ENCODE results near the gene MTUS2. TPM values are rescaled to one million over a fixed set of nuclear protein-coding genes. Genes with fewer than 3 reads are reported as not detected.

Gene MTUS2
- total and polyA plus RNA-seq, 10 of the 15 experiments (the other 5 are each of a cell fraction or from before 2014, with no cell fraction given): under 0.01 to 0.05 (median 0.02) TPM; not detected in 6

GRCh38 chr13:29514720-29515310 lies 694.7 kb downstream of the MTUS2 start (continued):
- TF ChIP-seq CEBPZ (IDR thresholded peaks at IDR 0.05; ENCODE audit: low read depth, low read length): no peak
- TF ChIP-seq CHD1 (IDR thresholded peaks at IDR 0.05; ENCODE audit: low read depth, low read length): no peak
- TF ChIP-seq ZNF24 (IDR thresholded peaks at IDR 0.05): no peak

- in situ Hi-C loops (cut with MboI): no loop called here
- H3K79me2 ChIP-seq (ENCODE audit: control insufficient read depth, insufficient read depth, low read length): no peaks in the 10 kb centered on the region
- BruUV-seq (replicated peaks): no TSS peak
- H3K4me1 ChIP-seq (ENCODE audit: control insufficient read depth, insufficient read depth, low read length): no peaks in the 10 kb centered on the region
- peaks cover 39 to 45% of the 10 kb centered on the region in 2 experiments; a peak in 3 of 4 replicates for H3K36me3 ChIP-seq (ENCODE audit: control insufficient read depth in 2 of 2, insufficient read depth in 2 of 2, low read length in 1 of 2)
- H3K4me3 ChIP-seq: no peak overlapping the region
- ChIA-PET RAD21 (ENCODE audit: unreplicated experiment) (no interaction called here), CTCF (no interaction called here), SMC1A (ENCODE audit: uncharacterized antibody, unreplicated experiment) (no interaction called here), POLR2A (no interaction called here)
- H3K9ac ChIP-seq (ENCODE audit: control insufficient read depth, insufficient read depth, low read length): no peak overlapping the region
- no peak overlapping the region for H3K27ac ChIP-seq (ENCODE audit: control insufficient read depth, insufficient read depth)
- H4K20me1 ChIP-seq (ENCODE audit: control insufficient read depth, insufficient read depth): no peaks in the 10 kb centered on the region
- no peaks in the 10 kb centered on the region for H3K27me3 ChIP-seq (replicated peaks in 1 of 2; ENCODE audit: control insufficient read depth in 2 of 2, insufficient read depth in 2 of 2, low read length in 1 of 2)
- no peak overlapping the region for H3K4me2 ChIP-seq (ENCODE audit: control insufficient read depth, insufficient read depth)
- ATAC-seq (no peak), FAIRE-seq (no peak), DNase-seq (ENCODE audit: low read depth, low spot score) (no peak)
- no peak overlapping the region for H2AFZ ChIP-seq (ENCODE audit: control insufficient read depth, low read depth, low read length)
- intact Hi-C loops (cut with micrococcal nuclease; ENCODE audit: unreplicated experiment): no loop called here
- TF ChIP-seq CBFB (IDR thresholded peaks at IDR 0.05; ENCODE audit: low read depth) (no peak), ZBTB33 (IDR thresholded peaks at IDR 0.05) (no peak), HDAC6 (IDR thresholded peaks at IDR 0.05; ENCODE audit: unreplicated experiment) (no peak), REST (IDR thresholded peaks at IDR 0.05; ENCODE audit: low read depth, low read length) (no peak), CREB1 (IDR thresholded peaks at IDR 0.05; ENCODE audit: low read depth) (no peak), RBBP5 (conservative IDR thresholded peaks at IDR 0.05) (no peak), GABPA (IDR thresholded peaks at IDR 0.05; ENCODE audit: low read depth) (no peak), HSF1 (IDR thresholded peaks at IDR 0.05; ENCODE audit: low read depth, low read length) (no peak)
- H3K9me3 ChIP-seq (replicated peaks; ENCODE audit: control insufficient read depth, insufficient read depth, low read length): no peaks in the 10 kb centered on the region
- WGBS (ENCODE audit: insufficient coverage, insufficient replicate concordance, low lambda C conversion rate, missing lambda C conversion rate): 92% methylated on average over 7 of the region's 7 CpGs
These were observed 695.2 kb downstream of the MTUS2 start for GRCh38 chr13:29515372-29515771.
